Neuronal stem cell (in vitro differentiated cells): Measurements from ENCODE around the gene UNCX.
"Not testable (repeated sequence)": the region's sequence is repeated elsewhere in the genome, so short reads cannot be mapped to it uniquely, and the experiment has no call there.

Experiments used
- DNase-seq: peaks from one replicate; pipeline ENCODE4 v3.0.0-alpha.2; 2013; ENCODE audit warnings: low spot score
- H2AFZ ChIP-seq: one replicate; pipeline ENCODE4 v1.6.1; 2013; ENCODE audit warnings: mild to moderate bottlenecking, low read length, inconsistent platforms
- H2AK5ac ChIP-seq: 2 replicates; pipeline ENCODE4 v1.6.1; 2013; ENCODE audit warnings: low read depth, mild to moderate bottlenecking, inconsistent platforms, low read length, moderate library complexity, mixed read lengths
- H2BK120ac ChIP-seq: 2 replicates; pipeline ENCODE4 v1.6.1; 2013; ENCODE audit warnings: low read depth, mild to moderate bottlenecking, inconsistent platforms, low read length, moderate library complexity, mixed read lengths
- H2BK12ac ChIP-seq: one replicate; pipeline ENCODE4 v1.6.1; 2013; ENCODE audit warnings: low read length, inconsistent platforms
- H2BK15ac ChIP-seq: 2 replicates; pipeline ENCODE4 v1.6.1; 2013; ENCODE audit warnings: mild to moderate bottlenecking, low read length, inconsistent platforms, mixed read lengths
- H2BK5ac ChIP-seq: one replicate; pipeline ENCODE4 v1.6.1; 2013; ENCODE audit warnings: inconsistent platforms, mild to moderate bottlenecking, low read length, moderate library complexity
- H3K14ac ChIP-seq: one replicate; pipeline ENCODE4 v1.6.1; 2013; ENCODE audit warnings: low read length, inconsistent platforms
- H3K18ac ChIP-seq: 2 replicates; pipeline ENCODE4 v1.6.1; 2013; ENCODE audit warnings: low read length, inconsistent platforms
- H3K23ac ChIP-seq: 2 replicates; pipeline ENCODE4 v1.6.1; 2013; ENCODE audit warnings: low read depth, mild to moderate bottlenecking, mixed read lengths, low read length, inconsistent platforms; ENCODE audit not compliant: poor library complexity
- H3K27ac ChIP-seq: replicated peaks from 3 replicates; pipeline ENCODE4 v1.5.1; 2013; ENCODE audit warnings: low read length, inconsistent platforms
- H3K27me3 ChIP-seq, 3 experiments: 2 replicates each; pipeline ENCODE4 v1.6.1; 2013; ENCODE audit warnings: low read length in 3 of 3, mild to moderate bottlenecking in 2 of 3, inconsistent platforms in 1 of 3, low read depth in 1 of 3, mixed read lengths in 1 of 3, moderate library complexity in 1 of 3; ENCODE audit not compliant: control insufficient read depth in 3 of 3, insufficient read depth in 3 of 3
- H3K36me3 ChIP-seq, 2 donors: replicated peaks in 1 of 2; 2 replicates each; pipeline ENCODE4 v1.6.1; 2013; ENCODE audit warnings: low read length in 2 of 2; ENCODE audit not compliant: control insufficient read depth in 2 of 2, insufficient read depth in 2 of 2
- H3K4ac ChIP-seq: 2 replicates; pipeline ENCODE4 v1.6.1; 2013; ENCODE audit warnings: inconsistent platforms, mild to moderate bottlenecking, low read length, moderate library complexity
- H3K4me1 ChIP-seq, 2 donors: 1 replicate in 1 of 2; 2 replicates in 1 of 2; pipeline ENCODE4 v1.6.1; 2013; ENCODE audit warnings: low read length in 2 of 2, low read depth in 1 of 2; ENCODE audit not compliant: control insufficient read depth in 2 of 2, insufficient read depth in 1 of 2
- H3K4me2 ChIP-seq: one replicate; pipeline ENCODE4 v1.6.1; 2013; ENCODE audit warnings: mild to moderate bottlenecking, low read length, inconsistent platforms; ENCODE audit not compliant: insufficient read depth, poor library complexity, severe bottlenecking
- H3K4me3 ChIP-seq, 2 donors: 2 replicates each; pipeline ENCODE4 v1.5.1; 2013; ENCODE audit warnings: low read length in 2 of 2, mild to moderate bottlenecking in 2 of 2, inconsistent platforms in 1 of 2, moderate library complexity in 1 of 2
- H3K79me1 ChIP-seq: one replicate; pipeline ENCODE4 v1.6.1; 2013; ENCODE audit warnings: low read depth, mild to moderate bottlenecking, inconsistent platforms, low read length, moderate library complexity
- H3K9ac ChIP-seq: one replicate; pipeline ENCODE4 v1.6.1; 2013; ENCODE audit warnings: mild to moderate bottlenecking, low read depth, low read length, inconsistent platforms; ENCODE audit not compliant: poor library complexity
- H3K9me3 ChIP-seq, 2 donors: replicated peaks in 1 of 2; 2 replicates each; pipeline versions ENCODE3 to v1.6.1; 2013; ENCODE audit warnings: low read length in 2 of 2, mild to moderate bottlenecking in 2 of 2, inconsistent platforms in 1 of 2, low read depth in 1 of 2, mixed read lengths in 1 of 2, moderate library complexity in 1 of 2; ENCODE audit not compliant: control insufficient read depth in 2 of 2, insufficient read depth in 1 of 2
- H4K8ac ChIP-seq: one replicate; pipeline ENCODE4 v1.6.1; 2013; ENCODE audit warnings: low read depth, mild to moderate bottlenecking, inconsistent platforms, low read length, moderate library complexity
- H4K91ac ChIP-seq: one replicate; pipeline ENCODE4 v1.6.1; 2013; ENCODE audit warnings: low read length, low read depth, mild to moderate bottlenecking, inconsistent platforms; ENCODE audit not compliant: poor library complexity
- WGBS, 2 donors: extraction: QIAGEN DNeasy Blood & Tissue Kit; methylation state at CpG; one replicate each; pipeline ENCODE4 v1.1.7; 2013; ENCODE audit warnings: missing lambda C conversion rate in 2 of 2, mixed read lengths in 1 of 2; ENCODE audit not compliant: insufficient read length in 2 of 2, insufficient replicate concordance in 1 of 2; ENCODE audit errors: extremely low coverage in 2 of 2; 5-methylcytosine and 5-hydroxymethylcytosine counted together

Gene UNCX

GRCh38 chr7:1259621-1260243 lies 27.1 kb downstream of the UNCX start:
- H2AK5ac ChIP-seq: peak overlapping the region; percentile 75

GRCh38 chr7:1260244-1260635 lies 27.6 kb downstream of the UNCX start:
- peaks cover 0 to under 1% of the 10 kb centered on the region in 2 donors for H3K4me1 ChIP-seq
- H3K9ac ChIP-seq: peak overlapping the region; percentile 72
- no peak overlapping the region for H2BK15ac ChIP-seq
- H3K9me3 ChIP-seq: no peaks in the 10 kb centered on the region
- H3K23ac ChIP-seq: peak overlapping the region; percentile 4
- H3K27ac ChIP-seq: no peak overlapping the region
- no peak overlapping the region for H4K91ac ChIP-seq
- H3K4me3 ChIP-seq: no peak overlapping the region
- no peak overlapping the region for H3K4me2 ChIP-seq
- H3K14ac ChIP-seq: no peak overlapping the region
- H3K36me3 ChIP-seq: no peaks in the 10 kb centered on the region
- no peak for DNase-seq
- H3K4ac ChIP-seq: no peak overlapping the region
- no peaks in the 10 kb centered on the region for H3K79me1 ChIP-seq
- H2BK12ac ChIP-seq: no peak overlapping the region
- H2AFZ ChIP-seq: no peak overlapping the region
- WGBS, 2 donors: no CpG with 5 or more reads among the region's 21 CpGs
- peak overlapping the region; percentile 49 for H2AK5ac ChIP-seq
- H3K18ac ChIP-seq: peak overlapping the region; percentile 82
- peaks cover 0 to 85% (median 5%) of the 10 kb centered on the region in 3 experiments for H3K27me3 ChIP-seq
- H2BK5ac ChIP-seq: no peak overlapping the region
- no peak overlapping the region for H4K8ac ChIP-seq
- no peak overlapping the region for H2BK120ac ChIP-seq

More at GRCh38 chr7:1259621-1260243, 27.1 kb downstream of the UNCX start:
- WGBS, 2 donors: no CpG with 5 or more reads among the region's 21 CpGs
- Histone ChIP-seq H3K9me3 (no peaks in the 10 kb centered on the region), H2BK5ac (peak overlapping the region; percentile 66), H3K27ac (no peak overlapping the region), H3K4me2 (no peak overlapping the region), H3K14ac (no peak overlapping the region), H3K36me3 (no peaks in the 10 kb centered on the region), H3K4me1 (peaks cover 0 to 4% of the 10 kb centered on the region in 2 donors), H2BK120ac (no peak overlapping the region), H2BK15ac (peak overlapping the region; percentile 24), H4K8ac (no peak overlapping the region), H3K18ac (peak overlapping the region; percentile 71), H4K91ac (no peak overlapping the region), H2BK12ac (peak overlapping the region; percentile 90), H3K23ac (peak overlapping the region; percentile 55), H3K27me3 (peaks cover 0 to 84% (median 3%) of the 10 kb centered on the region in 3 experiments), H2AFZ (no peak overlapping the region), H3K9ac (peak overlapping the region; percentile 72), H3K4me3 (no peak overlapping the region), H3K4ac (no peak overlapping the region), H3K79me1 (no peaks in the 10 kb centered on the region)
- no peak for DNase-seq

- not testable (repeated sequence) for H3K18ac ChIP-seq, H2BK120ac ChIP-seq, H2BK15ac ChIP-seq, H2BK5ac ChIP-seq, DNase-seq, H2AK5ac ChIP-seq, H2AFZ ChIP-seq, H3K4ac ChIP-seq, H3K4me3 ChIP-seq, H3K9me3 ChIP-seq, H3K4me2 ChIP-seq, H3K4me1 ChIP-seq, H3K79me1 ChIP-seq, H4K91ac ChIP-seq, H3K36me3 ChIP-seq, H3K27ac ChIP-seq
- no CpG with 5 or more reads among the region's 10 CpGs for WGBS, 2 donors
- H3K14ac ChIP-seq: peak overlapping the region; percentile 31
- H3K9ac ChIP-seq: peak overlapping the region; percentile 81
- peaks cover 0 to 84% (median 5%) of the 10 kb centered on the region in 3 experiments for H3K27me3 ChIP-seq
- peak overlapping the region; percentile 43 for H4K8ac ChIP-seq
- H2BK12ac ChIP-seq: peak overlapping the region; percentile 73
- peak overlapping the region; percentile 80 for H3K23ac ChIP-seq
These were observed 28.4 kb downstream of the UNCX start for GRCh38 chr7:1261036-1261435.

- Histone ChIP-seq H3K18ac (peak overlapping the region; percentile 15), H2BK15ac (no peak overlapping the region), H3K4me1 (no peaks in the 10 kb centered on the region), H4K91ac (no peak overlapping the region), H3K9me3 (no peaks in the 10 kb centered on the region), H2BK12ac (no peak overlapping the region), H2AK5ac (no peak overlapping the region), H3K9ac (no peak overlapping the region), H2BK120ac (no peak overlapping the region), H2BK5ac (no peak overlapping the region), H3K4ac (no peak overlapping the region), H3K27me3 (peaks cover 0 to 84% (median 5%) of the 10 kb centered on the region in 3 experiments), H3K14ac (no peak overlapping the region), H3K36me3 (no peaks in the 10 kb centered on the region), H4K8ac (no peak overlapping the region), H3K23ac (no peak overlapping the region), H3K4me3 (no peak overlapping the region), H3K27ac (no peak overlapping the region), H3K4me2 (no peak overlapping the region), H3K79me1 (no peaks in the 10 kb centered on the region), H2AFZ (no peak overlapping the region)
- WGBS, 2 donors: no CpG with 5 or more reads among the region's 13 CpGs
- DNase-seq: no peak
These were observed 29.8 kb downstream of the UNCX start for GRCh38 chr7:1262441-1262840.
